Measurements from ENCODE around the gene ANXA6.

ANXA6 gene

DNA sequence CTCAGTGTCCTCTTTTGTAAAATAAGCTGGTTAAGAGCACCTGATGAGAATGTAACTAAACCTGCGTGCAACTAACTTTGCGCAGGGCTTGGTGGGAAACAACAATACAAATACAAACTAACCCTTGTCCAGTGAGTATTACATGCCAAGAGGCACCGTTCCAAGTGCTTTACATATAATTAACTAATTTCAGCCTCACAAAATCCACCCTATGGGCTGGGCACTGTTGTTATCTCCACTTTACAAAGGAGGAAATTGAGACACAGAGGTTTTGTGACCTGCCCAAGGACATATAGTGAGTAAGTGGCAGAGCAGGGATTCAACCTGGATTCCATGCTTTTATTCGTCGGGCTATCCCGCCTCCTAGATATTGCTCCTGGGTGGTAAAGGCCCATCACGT, 50.5 kb downstream of the ANXA6 start:
- Histone ChIP-seq H3K4me3 (IDR thresholded peaks at IDR 0.05; ENCODE audit: insufficient read depth, low read depth, low read length) (no peak overlapping the region), H3K27ac (no peak overlapping the region), H3K4me1 (ENCODE audit: low read depth, poor library complexity, severe bottlenecking) (no peaks in the 10 kb centered on the region), H2AFZ (ENCODE audit: low read depth) (no peak overlapping the region), H3K79me2 (ENCODE audit: insufficient read depth, low read depth) (no peaks in the 10 kb centered on the region), H4K20me1 (ENCODE audit: insufficient read depth) (no peaks in the 10 kb centered on the region), H3K36me3 (ENCODE audit: insufficient read depth) (no peaks in the 10 kb centered on the region), H3K4me2 (no peak overlapping the region), H3K27me3 (ENCODE audit: insufficient read depth, low read depth) (no peaks in the 10 kb centered on the region), H3K9ac (no peak overlapping the region)
- TF ChIP-seq, protein P1, sequence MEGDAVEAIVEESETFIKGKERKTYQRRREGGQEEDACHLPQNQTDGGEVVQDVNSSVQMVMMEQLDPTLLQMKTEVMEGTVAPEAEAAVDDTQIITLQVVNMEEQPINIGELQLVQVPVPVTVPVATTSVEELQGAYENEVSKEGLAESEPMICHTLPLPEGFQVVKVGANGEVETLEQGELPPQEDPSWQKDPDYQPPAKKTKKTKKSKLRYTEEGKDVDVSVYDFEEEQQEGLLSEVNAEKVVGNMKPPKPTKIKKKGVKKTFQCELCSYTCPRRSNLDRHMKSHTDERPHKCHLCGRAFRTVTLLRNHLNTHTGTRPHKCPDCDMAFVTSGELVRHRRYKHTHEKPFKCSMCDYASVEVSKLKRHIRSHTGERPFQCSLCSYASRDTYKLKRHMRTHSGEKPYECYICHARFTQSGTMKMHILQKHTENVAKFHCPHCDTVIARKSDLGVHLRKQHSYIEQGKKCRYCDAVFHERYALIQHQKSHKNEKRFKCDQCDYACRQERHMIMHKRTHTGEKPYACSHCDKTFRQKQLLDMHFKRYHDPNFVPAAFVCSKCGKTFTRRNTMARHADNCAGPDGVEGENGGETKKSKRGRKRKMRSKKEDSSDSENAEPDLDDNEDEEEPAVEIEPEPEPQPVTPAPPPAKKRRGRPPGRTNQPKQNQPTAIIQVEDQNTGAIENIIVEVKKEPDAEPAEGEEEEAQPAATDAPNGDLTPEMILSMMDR (conservative IDR thresholded peaks at IDR 0.05; ENCODE audit: low read depth, low read length), result no peak

- no peak overlapping the region for H2AFZ ChIP-seq (ENCODE audit: low read depth)
- no peak overlapping the region for H3K4me2 ChIP-seq
- no peak overlapping the region for H3K9ac ChIP-seq
- no peak overlapping the region for H3K27ac ChIP-seq
- H4K20me1 ChIP-seq (ENCODE audit: insufficient read depth), result no peaks in the 10 kb centered on the region
- no peaks in the 10 kb centered on the region for H3K4me1 ChIP-seq (ENCODE audit: low read depth, poor library complexity, severe bottlenecking)
- H3K4me3 ChIP-seq (IDR thresholded peaks at IDR 0.05; ENCODE audit: insufficient read depth, low read depth, low read length), result no peak overlapping the region
- no peaks in the 10 kb centered on the region for H3K36me3 ChIP-seq (ENCODE audit: insufficient read depth)
- H3K27me3 ChIP-seq (ENCODE audit: insufficient read depth, low read depth), result no peaks in the 10 kb centered on the region
- no peaks in the 10 kb centered on the region for H3K79me2 ChIP-seq (ENCODE audit: insufficient read depth, low read depth)
- TF ChIP-seq, protein P1 (conservative IDR thresholded peaks at IDR 0.05; ENCODE audit: low read depth, low read length), result no peak
These were observed 51.1 kb downstream of the ANXA6 start for GRCh38 chr5:151106509-151106908.

- no peaks in the 10 kb centered on the region for H3K36me3 ChIP-seq (ENCODE audit: insufficient read depth)
- no peak overlapping the region for H3K4me2 ChIP-seq
These were observed 51.5 kb downstream of the ANXA6 start for GRCh38 chr5:151106043-151106442.

GRCh38 chr5:151105561-151105960, 52.0 kb downstream of the ANXA6 start:
- H3K4me3 ChIP-seq (IDR thresholded peaks at IDR 0.05; ENCODE audit: insufficient read depth, low read depth, low read length), result no peak overlapping the region
- H3K27me3 ChIP-seq (ENCODE audit: insufficient read depth, low read depth), result no peaks in the 10 kb centered on the region
- no peaks in the 10 kb centered on the region for H3K4me1 ChIP-seq (ENCODE audit: low read depth, poor library complexity, severe bottlenecking)
- H3K4me2 ChIP-seq, result no peak overlapping the region
- TF ChIP-seq, protein P1 (conservative IDR thresholded peaks at IDR 0.05; ENCODE audit: low read depth, low read length), result no peak
- H3K36me3 ChIP-seq (ENCODE audit: insufficient read depth), result no peaks in the 10 kb centered on the region
- H2AFZ ChIP-seq (ENCODE audit: low read depth), result no peak overlapping the region
- no peaks in the 10 kb centered on the region for H3K79me2 ChIP-seq (ENCODE audit: insufficient read depth, low read depth)
- H3K27ac ChIP-seq, result no peak overlapping the region
- H4K20me1 ChIP-seq (ENCODE audit: insufficient read depth), result no peaks in the 10 kb centered on the region
- no peak overlapping the region for H3K9ac ChIP-seq

More at GRCh38 chr5:151106043-151106442, 51.5 kb downstream of the ANXA6 start:
- TF ChIP-seq, protein P1 (conservative IDR thresholded peaks at IDR 0.05; ENCODE audit: low read depth, low read length), result no peak
- H3K4me3 ChIP-seq (IDR thresholded peaks at IDR 0.05; ENCODE audit: insufficient read depth, low read depth, low read length), result no peak overlapping the region
- H3K9ac ChIP-seq, result no peak overlapping the region
- H2AFZ ChIP-seq (ENCODE audit: low read depth), result no peak overlapping the region
- no peaks in the 10 kb centered on the region for H3K4me1 ChIP-seq (ENCODE audit: low read depth, poor library complexity, severe bottlenecking)
- H3K79me2 ChIP-seq (ENCODE audit: insufficient read depth, low read depth), result no peaks in the 10 kb centered on the region
- no peaks in the 10 kb centered on the region for H3K27me3 ChIP-seq (ENCODE audit: insufficient read depth, low read depth)
- H3K27ac ChIP-seq, result no peak overlapping the region
- H4K20me1 ChIP-seq (ENCODE audit: insufficient read depth), result no peaks in the 10 kb centered on the region
